Tongue (tissue), 2 donors: ENCODE data around the gene INPP5E. TPM values are rescaled to one million over a fixed set of nuclear protein-coding genes. Genes with fewer than 3 reads are reported as not detected.

Experiments
- DNase-seq: peaks from one replicate; pipeline ENCODE4 v3.0.0-alpha.2; 2015
- total RNA-seq: library from RNA; depleted of rRNA; stranded (reverse); fragments of >200 nt; gene quantifications from one replicate; pipeline ENCODE4 v1.2.3, GENCODE V29; 2014

The INPP5E gene
- total RNA-seq, 1 donor from 2014 or later, result 8.4 TPM

DNA sequence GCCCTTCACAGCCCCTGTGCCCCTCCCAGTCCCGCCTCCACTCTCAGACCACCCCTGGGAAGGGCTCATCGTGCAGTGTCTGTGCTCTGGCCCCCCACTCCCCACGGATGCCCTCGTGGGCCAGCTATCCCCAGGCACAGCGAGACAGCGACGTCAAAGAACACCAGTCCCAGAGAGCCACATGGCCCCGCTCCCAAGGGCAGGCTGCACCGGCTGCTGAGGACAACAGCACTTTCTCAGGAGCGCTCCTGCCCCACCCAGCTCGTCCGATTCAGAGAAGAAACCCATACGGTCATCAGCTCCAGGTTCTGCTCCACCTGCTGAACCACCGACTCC, 34.9 kb downstream of the INPP5E start:
- no peak for DNase-seq

DNA sequence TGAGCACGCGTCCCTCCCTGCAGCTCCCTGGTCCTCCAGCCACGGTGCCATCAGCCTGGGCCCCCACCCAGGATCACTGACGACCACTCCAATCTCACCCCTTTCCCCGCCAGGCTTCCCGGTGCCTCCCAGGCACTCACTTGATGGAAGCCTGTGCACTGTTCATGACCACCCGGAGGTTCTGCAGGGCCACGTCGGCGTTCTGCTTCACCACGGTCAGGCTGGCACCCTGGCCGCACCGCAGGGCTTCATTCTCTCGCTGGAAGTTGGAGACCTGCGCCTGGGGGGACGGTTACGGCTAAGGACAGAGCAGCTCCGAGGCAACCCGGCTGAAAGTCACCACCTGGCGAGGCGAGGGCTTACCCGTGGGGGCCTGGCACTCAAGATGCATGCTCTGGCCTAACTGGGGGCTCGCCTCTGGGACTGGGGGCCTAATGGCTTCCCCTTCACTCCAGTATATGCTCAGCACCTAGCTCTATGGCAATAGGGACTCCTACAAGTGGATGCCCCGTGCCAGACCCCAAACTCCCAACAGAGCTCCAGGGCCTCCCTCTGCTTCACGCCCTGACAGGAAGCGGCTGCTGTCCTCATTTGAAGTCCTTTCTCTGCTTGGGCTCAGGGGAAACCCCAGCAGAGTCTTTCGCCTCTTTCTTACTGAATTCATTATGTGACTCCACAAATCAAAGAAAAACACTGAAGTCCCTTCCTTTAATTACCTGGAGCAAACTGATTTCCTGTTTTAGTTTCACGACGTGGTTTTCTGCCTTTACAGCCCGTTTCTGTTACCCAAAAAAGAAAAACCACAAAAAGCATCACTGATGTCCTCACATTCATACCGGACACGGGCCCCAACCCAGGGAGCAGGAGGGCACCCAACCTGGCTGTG, 35.5 kb downstream of the INPP5E start:
- DNase-seq, result no peak

DNA sequence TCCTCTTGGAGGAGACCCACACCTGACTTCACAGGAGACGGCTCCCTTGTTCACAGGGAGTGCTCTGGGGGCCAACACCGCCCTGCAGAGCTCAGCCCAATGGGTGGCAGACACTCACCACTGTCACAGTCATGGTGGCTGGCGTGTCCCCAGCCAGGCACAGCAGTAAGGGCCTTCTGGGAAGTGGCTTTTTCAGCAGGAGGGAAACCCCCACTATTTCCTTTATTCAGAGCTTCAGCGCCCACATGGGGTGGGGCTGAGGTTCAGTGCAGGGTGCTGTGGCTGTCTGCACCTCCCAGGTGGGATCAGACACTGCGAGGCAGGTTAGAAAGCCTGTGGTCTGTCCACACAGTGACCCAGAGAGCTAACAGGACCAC, 36.1 kb downstream of the INPP5E start:
- no peak for DNase-seq

GRCh38 chr9:136402067-136402466, 37.6 kb downstream of the INPP5E start:
- DNase-seq, result no peak

DNA sequence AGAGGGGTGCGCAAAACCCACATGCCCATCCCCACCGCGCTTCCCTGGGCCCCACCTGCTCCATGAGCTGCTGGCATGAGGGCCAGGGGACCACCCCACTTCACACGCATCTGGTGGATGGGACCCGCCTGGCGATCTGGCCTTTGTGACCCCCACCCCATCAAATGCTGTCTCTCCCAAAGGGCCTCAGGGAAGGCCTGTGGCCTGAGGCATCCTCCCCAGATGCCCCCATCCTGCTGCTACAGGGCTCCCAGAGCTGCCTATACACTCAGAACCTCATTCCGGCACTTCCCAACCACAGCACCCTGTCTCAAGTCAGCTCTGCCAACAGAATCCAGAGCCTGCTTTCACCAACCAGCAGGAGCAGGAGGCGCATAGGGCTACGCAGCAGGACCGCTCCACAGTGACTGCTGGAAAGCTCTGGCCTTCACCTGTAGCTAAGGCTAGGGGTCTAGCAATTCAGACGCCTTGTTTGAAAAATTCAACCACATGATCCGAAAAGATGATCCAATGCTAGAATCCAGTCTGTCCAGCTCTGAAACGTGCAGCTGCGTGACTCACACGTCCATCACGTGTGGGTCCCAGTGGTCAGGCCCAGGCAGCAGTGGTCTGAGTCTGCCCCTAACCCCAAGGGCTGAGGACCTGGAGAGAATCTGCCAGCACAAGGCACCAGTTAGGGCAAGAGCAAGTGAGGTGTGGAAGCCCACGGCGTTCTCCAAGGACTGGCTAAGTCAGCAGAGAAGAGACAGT, 38.3 kb downstream of the INPP5E start:
- DNase-seq, result no peak

DNA sequence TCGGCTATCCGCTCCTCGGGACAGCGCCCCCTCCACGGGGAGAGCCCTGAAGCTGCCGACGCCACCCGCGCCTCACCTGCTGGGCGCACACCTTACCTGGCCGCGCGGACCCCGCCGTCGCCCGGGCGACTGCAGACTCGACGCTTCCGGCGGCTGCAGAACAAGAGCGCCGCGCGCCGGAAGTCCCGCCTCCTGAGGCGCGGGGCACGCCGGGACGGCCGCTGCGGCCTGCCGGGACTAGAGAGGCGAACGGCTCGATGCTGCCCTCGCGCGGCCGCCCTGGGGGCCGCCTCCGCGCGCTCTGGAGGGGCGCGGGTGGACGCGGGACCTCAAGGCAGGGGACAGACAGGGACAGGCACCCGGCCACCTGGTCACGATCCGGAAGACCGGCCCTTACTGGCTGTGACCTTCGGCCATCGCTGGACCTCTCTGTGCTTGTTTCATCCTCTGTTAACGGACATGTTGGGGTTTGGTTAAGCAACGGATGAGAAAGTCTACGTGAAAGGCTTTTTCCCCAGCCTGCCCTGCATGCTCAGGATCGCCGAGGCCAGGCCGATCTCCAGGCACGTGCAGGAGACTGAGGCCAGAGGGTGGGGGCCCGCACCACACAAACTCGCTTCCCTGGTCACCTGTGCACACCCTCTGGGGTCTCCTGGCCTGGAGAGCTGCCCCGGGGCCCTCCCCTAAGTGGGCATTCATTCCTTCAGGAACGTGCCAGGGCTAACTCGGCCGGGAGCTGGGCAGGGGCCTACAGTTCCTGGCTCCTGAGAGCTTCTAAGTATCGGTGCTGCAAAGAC, 39.4 kb downstream of the INPP5E start, which contains the start of gene SNAPC4:
Gene SNAPC4 (minus strand): TSS at position 133 of the 797 bp plus-strand sequence. CDS start 1,742 bp downstream, outside the sequence.
- DNase-seq, result peak; percentile 94

- no peak for DNase-seq
Observed at GRCh38 chr9:136399176-136400037, 40.2 kb downstream of the INPP5E start.

DNA sequence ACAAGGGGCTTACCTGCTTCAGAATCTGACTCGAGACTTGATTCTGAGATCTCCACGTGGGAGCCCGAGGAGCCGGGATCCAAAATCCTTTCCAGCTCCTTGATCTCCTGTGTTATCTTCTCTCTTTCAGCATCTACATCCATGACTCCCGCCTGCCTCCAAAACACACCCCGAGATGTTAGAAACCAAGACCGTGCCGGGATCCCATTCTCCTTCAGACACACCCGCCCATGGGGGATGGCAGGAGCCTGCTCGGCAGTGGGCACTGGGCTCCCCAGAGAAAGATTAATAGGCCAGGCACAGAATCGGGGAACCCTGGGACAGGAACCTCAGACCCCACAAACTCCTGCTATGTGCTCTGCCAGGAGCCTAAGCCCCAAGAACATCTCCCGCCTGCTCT, 41.4 kb downstream of the INPP5E start:
- DNase-seq, result no peak

DNA sequence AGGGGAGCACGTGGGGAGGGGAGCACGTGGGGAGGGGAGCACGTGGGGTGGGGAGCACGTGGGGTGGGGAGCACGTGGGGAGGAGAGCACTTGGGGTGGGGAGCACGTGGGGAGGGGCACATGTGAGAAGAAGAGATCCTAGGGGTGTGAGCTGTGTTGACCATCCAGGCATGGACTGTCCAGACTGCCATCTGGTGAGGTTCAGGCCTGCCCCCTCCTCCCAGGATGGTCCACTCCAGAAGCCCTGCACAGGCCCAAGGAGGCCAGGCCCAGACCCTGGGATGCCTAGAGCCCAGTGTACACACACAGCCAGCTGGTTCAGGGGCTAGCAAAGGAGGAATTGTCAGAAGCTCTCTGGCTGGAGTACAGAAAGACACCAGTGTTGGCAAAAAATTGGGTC, 42.0 kb downstream of the INPP5E start:
- DNase-seq, result no peak

DNA sequence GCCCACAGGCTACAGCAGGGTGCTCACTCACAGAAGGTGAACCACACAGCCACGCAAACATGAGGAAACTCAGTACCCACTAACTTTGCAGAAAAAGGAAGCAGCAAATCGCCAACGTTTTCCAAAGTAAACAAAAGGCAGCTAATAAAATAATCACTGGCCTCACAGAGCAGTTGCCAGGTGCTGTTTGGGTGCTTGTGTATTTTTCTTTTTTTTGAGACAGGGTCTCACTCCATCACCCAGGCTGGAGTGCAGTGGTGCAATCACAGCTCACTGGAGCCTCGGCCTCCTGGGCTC, 43.5 kb downstream of the INPP5E start:
- DNase-seq, result no peak

GRCh38 chr9:136395345-136396218, 44.1 kb downstream of the INPP5E start:
- no peak for DNase-seq

- no peak for DNase-seq
Observed at GRCh38 chr9:136395020-136395340, 44.7 kb downstream of the INPP5E start.

DNA sequence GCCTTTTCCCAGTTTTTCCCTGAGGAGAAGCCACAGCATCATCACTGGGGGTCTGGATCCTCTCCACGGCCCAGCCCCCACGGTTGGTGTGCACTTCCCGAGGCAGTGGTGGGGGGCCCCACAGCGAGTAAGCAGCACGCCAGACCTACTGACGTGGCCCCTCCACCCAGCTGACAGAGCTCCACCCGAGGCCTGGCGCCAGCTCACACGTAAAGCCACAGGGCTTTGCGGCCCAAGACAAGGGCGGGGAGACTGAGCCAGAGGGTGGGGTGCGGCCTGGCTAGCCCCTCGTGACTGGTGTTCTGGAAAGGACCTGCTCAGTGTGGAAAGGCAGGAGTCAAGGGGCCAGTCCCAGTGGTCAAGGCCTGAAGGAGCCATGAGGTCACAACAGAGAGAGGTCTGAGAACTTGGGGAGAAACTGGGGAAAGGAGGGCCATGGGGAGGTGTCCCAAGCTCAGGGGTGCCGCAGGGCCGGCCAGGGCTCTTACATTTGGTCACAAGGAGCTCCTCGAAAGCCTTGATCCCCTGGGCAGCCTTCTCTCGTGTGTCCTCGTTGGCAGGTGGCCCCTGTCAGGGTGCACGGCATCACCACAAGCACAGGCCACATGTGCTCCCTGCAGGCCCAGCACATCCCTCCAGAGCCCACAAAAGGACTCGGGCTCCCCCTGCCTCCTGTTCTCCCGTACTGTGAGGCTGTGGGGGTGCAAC, 45.2 kb downstream of the INPP5E start:
- DNase-seq, result no peak

- no peak for DNase-seq
Observed at GRCh38 chr9:136393531-136393930, 46.1 kb downstream of the INPP5E start.

GRCh38 chr9:136392538-136393449, 46.9 kb downstream of the INPP5E start:
- no peak for DNase-seq

DNA sequence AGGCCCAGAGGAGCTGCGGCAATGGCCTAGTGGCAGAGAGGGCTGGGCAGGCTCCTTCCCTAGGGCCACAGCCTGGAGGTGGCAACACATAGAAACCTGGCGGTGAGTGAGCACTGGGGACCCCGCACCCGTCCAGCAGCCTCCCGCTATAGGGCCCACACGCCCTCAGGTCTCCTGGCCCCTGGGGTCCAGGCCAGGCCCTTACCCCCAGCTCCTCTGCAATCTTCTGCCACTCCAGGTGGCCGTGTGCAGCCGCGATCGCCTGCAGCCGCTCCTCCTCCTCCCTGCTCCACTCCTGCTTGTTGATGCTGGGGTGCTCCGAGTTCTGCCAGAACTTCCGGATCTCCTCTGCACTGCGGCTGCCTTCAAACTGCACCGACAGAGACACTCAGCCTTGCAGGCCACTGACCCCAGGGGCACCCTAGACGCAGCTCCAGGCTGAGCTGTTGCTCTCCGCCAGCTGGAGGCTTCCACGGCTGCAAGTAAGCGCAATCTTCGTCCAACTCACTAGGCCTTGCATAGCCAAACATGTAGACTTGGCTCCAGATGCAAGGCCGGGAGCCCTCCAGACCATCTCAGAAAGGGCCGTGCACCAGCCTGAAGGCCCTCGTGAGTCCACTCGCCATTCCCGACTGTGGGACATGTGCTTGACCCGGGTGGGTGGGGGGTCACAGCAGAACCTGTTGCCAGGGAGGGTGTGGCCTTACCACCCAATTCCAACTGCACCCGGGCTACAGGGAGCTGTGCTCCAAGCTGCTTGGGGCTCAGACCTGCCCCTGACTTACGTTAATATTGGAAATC, 47.7 kb downstream of the INPP5E start:
- DNase-seq, result no peak

DNA sequence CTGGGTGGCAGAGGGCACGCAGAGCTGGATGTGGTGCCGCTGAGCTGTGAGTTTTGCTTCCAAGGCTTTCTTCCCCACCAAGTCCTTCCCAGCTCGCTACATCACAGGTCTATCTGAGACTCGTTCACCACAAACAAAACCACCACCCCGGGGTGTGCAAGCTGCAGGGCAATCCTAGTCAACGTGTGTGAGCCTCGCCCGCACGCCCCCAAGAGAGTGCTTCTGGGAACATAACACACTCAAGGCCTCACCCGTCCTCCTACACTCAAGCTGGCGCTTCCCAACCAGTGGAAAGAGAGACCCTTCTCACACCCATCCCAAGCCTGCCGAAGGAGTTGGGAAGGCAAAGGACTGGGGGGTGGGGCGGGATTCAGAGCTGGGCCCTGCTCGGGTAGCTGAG, 50.2 kb downstream of the INPP5E start:
- DNase-seq, result no peak

DNA sequence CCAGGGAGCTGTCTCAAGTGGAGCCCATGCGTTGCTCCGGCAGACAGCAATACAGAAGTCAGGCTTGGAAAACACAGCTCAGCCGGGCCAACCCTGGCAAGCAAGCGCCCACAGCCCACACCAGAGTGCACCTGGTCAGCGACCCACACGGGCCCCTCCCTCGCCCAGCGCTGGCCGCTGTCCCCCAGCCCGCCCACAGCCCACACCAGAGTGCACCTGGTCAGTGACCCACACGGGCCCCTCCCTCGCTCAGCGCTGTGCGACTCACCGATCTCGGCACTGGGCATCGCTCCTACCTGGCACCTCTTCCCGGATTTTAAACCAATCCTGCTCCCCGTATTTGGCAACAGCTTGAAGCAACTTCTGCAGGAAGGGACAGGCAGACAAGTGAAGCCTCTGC, 52.4 kb downstream of the INPP5E start:
- no peak for DNase-seq
